Activated CD8-positive, alpha-beta memory T cell treated with anti-CD3 and anti-CD28 coated beads for 36 hours (primary cell): ENCODE results near the gene P2RX6. TPM values are rescaled to one million over a fixed set of nuclear protein-coding genes. Genes with fewer than 3 reads are reported as not detected.

ENCODE experiments used
- CTCF ChIA-PET: fragments of 350-600 bp; sonication (Branson Sonifier 250); formaldehyde crosslinking; loops from one replicate; lab custom pipeline; 2021; ENCODE audit warnings: antibody characterized with exemption; lab: Charles Lee
- POLR2A ChIA-PET: fragments of 350-600 bp; sonication (Branson Sonifier 250); formaldehyde crosslinking; loops from one replicate; lab custom pipeline; 2021; ENCODE audit warnings: antibody characterized with exemption; lab: Charles Lee
- total RNA-seq, 2 experiments: library from RNA; stranded (reverse); gene quantifications; one replicate each; pipeline ENCODE4 v1.2.3, GENCODE V29; 2021

Gene P2RX6
- total RNA-seq, 2 experiments from 2014 or later = 0.38 to 0.40 TPM

DNA sequence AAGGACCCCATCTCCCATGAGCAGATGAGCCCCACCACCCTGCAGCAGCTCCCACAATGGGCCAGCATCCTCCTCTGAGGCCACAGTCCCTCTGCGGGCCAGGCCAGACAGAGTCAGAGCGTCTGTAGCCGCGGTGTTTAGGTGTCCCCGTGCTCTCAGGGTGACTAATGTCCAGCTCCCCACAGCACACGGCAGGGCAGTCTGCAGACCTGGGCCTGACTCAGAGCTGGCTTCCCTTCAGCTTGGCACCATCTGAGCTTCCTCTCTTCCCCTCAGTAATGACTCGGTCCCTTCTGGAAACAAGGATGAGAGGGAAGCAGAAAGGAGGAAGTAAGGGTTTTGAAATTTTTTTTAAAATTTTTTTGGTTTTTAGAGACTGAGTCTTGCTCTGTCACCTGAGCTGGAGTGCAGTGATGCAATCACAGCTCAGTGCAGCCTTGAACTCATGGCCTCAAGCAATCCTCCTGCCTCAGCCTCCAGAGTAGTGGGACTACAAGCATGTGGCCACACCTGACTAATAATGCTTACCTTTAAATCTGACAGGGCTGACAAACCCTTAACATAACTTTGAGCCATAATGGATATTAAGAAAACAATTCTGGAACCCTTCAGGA lies 59.2 kb downstream of the P2RX6 start:
- ChIA-PET CTCF (no interaction called here), POLR2A (no interaction called here)

DNA sequence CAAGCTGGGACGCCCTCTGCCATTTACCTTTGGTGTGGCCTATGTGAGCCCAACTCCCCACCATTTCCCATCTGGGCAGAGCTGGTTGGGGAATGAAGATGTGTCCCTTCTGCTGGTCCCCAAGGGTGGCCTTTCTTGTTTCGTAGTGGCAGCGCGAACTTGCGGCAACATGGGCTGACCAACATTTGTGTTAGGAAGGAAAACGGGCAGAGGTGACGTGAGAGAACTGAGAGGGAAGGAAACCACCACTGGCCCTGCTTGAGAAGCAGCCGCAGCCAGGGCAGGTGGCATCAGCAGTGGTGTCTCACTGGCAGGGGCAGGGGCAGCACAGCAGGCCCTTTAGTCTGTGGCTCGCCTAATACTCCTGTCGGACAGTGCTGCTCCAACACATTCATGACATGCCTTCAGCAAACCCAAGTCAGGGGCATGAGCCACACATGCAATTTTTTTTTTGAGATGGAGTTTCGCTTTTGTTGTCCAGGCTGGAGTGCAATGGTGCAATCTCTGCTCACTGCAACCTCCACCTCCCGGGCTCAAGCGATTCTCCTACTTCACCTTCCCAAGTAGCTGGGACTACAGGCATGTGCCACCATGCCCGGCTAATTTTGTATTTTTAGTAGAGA lies 60.7 kb downstream of the P2RX6 start:
- ChIA-PET POLR2A (no interaction called here), CTCF (no interaction called here)

GRCh38 chr22:21076912-21077625 lies 62.1 kb downstream of the P2RX6 start:
- ChIA-PET CTCF (no interaction called here), POLR2A (no interaction called here)

Other genes starting within 250 kb of the P2RX6 start
- not detected for gene SERPIND1, start 241.1 kb upstream of the P2RX6 start, total RNA-seq
- 10 to 100 TPM; 57.9 to 59.0 TPM for gene PI4KA, start 156.4 kb upstream of the P2RX6 start, total RNA-seq
- gene SNAP29, start 156.2 kb upstream of the P2RX6 start, total RNA-seq = 10 to 100 TPM; 20.2 to 20.7 TPM
- gene CRKL, start 97.8 kb upstream of the P2RX6 start, total RNA-seq = 10 to 100 TPM; 85.3 to 86.2 TPM
- under 1 TPM in 1 of 2 experiments, not detected in 1; 0.08 TPM for gene AIFM3, start 47.9 kb upstream of the P2RX6 start, total RNA-seq
- gene LZTR1, start 32.9 kb upstream of the P2RX6 start, total RNA-seq = 10 to 100 TPM; 62.6 to 74.2 TPM
- gene THAP7, start 13.0 kb upstream of the P2RX6 start, total RNA-seq = 10 to 100 TPM; 35.3 to 39.2 TPM
- under 1 TPM; 0.19 to 0.61 TPM for gene SLC7A4, start 17.4 kb downstream of the P2RX6 start, total RNA-seq
- gene LRRC74B, start 30.8 kb downstream of the P2RX6 start, total RNA-seq = not detected